Prostate gland (tissue), 2 donors: ENCODE measurements around the gene TRIM14.
A peak's percentile ranks its signal among the peaks of the same experiment; 100 is the strongest.

Source experiments
- POLR2A ChIP-seq: fragments of 450-650 bp; IDR thresholded peaks from one replicate; pipeline ENCODE4 v1.6.1; 2016; ENCODE audit warnings: antibody characterized with exemption, mild to moderate bottlenecking
- TF ChIP-seq, protein P1 (sequence below), 4 experiments: fragments of 200-600 bp in 2 of 4; fragments of 450-650 bp in 2 of 4; sonication (generic) in 2 of 4; IDR thresholded peaks; 1 replicate in 3 of 4; 2 replicates in 1 of 4; pipeline ENCODE4 v1.5.1; 2016 to 2019; ENCODE audit warnings: antibody characterized with exemption in 4 of 4, mild to moderate bottlenecking in 2 of 4, moderate library complexity in 2 of 4

DNA sequence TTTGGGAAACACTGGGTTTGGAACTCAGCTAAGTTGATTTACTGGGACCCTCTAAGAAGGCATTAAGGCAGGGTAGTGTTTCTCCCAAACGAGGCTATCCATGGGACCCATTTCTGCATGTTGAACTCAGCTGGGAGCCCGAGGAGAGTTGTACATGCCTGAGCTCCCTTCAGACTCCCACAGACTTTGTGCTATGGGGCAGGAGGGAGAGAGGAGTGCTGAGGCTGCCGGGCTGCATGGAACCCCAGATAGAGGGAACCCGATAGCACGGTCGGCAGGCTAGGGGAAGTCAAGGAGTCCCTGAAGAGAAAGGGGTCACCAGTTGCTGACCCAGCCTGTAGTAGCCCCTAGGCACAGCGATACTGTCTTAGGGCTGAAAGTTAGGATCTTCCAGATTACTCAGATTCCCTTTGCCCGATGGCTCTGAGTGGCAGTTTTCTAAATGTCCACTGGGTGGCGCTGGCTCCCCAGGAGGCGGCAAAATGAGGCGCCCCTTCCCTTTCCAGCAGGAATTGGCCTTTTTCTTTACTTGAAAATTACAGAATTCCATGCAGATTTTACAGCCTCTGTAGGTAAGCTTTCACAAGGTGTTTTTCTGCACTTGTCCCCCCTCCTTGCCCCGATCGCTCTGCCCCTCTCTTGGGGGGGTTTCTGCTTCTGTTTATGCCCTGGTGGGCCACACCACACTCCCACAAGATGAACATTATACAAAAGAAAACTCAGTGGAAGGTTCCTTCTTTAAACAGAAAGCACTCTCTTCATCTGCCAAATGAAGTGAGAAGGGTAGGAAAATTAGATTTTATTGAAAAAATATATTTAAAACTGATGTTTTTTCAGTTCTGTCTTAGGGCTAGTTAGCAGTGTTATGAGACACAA, 44.7 kb downstream of the TRIM14 start:
- TF ChIP-seq, protein P1, sequence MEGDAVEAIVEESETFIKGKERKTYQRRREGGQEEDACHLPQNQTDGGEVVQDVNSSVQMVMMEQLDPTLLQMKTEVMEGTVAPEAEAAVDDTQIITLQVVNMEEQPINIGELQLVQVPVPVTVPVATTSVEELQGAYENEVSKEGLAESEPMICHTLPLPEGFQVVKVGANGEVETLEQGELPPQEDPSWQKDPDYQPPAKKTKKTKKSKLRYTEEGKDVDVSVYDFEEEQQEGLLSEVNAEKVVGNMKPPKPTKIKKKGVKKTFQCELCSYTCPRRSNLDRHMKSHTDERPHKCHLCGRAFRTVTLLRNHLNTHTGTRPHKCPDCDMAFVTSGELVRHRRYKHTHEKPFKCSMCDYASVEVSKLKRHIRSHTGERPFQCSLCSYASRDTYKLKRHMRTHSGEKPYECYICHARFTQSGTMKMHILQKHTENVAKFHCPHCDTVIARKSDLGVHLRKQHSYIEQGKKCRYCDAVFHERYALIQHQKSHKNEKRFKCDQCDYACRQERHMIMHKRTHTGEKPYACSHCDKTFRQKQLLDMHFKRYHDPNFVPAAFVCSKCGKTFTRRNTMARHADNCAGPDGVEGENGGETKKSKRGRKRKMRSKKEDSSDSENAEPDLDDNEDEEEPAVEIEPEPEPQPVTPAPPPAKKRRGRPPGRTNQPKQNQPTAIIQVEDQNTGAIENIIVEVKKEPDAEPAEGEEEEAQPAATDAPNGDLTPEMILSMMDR (IDR thresholded peaks at IDR 0.05), result peak; percentile 93 to 97 (median 96)
- no peak for TF ChIP-seq POLR2A
